GM23248 (cell line): Measurements from ENCODE around the gene MCIDAS.

Experiments
- EZH2 ChIP-seq: fragments of 200-600 bp; sonication (generic); IDR thresholded peaks from 2 replicates; pipeline ENCODE4 v1.6.1; 2018; ENCODE audit warnings: antibody characterized with exemption, mild to moderate bottlenecking; ENCODE audit not compliant: insufficient read depth, poor library complexity, severe bottlenecking
- EZH2phosphoT487 ChIP-seq: fragments of 200-600 bp; sonication (generic); IDR thresholded peaks from 2 replicates; pipeline ENCODE4 v1.6.1; 2018; ENCODE audit warnings: antibody characterized with exemption, moderate library complexity, mild to moderate bottlenecking, low read depth; ENCODE audit not compliant: insufficient read depth

DNA sequence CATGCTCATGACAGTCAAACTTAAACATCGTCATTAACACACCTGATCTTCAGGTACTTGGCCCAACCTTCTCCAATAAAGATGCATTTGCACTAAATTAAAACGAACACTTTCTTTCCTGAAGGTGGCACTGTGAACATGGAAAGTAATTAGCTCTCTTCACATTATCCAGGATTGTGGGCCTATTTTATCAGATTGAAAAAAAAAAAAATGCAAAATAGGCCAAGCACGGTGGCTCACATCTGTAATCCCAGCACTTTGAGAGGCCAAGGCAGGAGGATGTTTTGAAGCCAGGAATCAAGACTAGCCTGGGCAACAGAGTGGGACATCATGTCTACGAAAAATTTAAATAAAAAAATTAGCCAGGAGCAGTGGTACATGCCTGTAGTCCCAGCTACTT is 39.7 kb downstream of the MCIDAS start:
- no peak for TF ChIP-seq EZH2phosphoT487
- TF ChIP-seq EZH2: no peak
